Rectal smooth muscle tissue (tissue), 1 donor: ENCODE data around the gene NPAS3.

Experiments
- H3K27ac ChIP-seq: one replicate; pipeline ENCODE4 v1.7.0; 2013; ENCODE audit warnings: low read depth, low read length, inconsistent platforms
- H3K27me3 ChIP-seq: one replicate; pipeline ENCODE4 v1.7.0; 2013; ENCODE audit warnings: low read length; ENCODE audit not compliant: control insufficient read depth, insufficient read depth
- H3K36me3 ChIP-seq: one replicate; pipeline ENCODE4 v1.7.0; 2013; ENCODE audit warnings: low read length; ENCODE audit not compliant: control insufficient read depth, insufficient read depth
- H3K4me1 ChIP-seq: one replicate; pipeline ENCODE4 v1.7.0; 2013; ENCODE audit warnings: low read length; ENCODE audit not compliant: control insufficient read depth, insufficient read depth
- H3K4me3 ChIP-seq: one replicate; pipeline ENCODE4 v1.7.0; 2013; ENCODE audit warnings: low read length
- H3K9ac ChIP-seq: one replicate; pipeline ENCODE4 v1.7.0; 2013; ENCODE audit warnings: low read length

NPAS3 gene

GRCh38 chr14:32993921-32994320 is 55.2 kb downstream of the NPAS3 start:
- H3K4me1 ChIP-seq, result no peaks in the 10 kb centered on the region
- H3K9ac ChIP-seq, result no peak overlapping the region
- no peak overlapping the region for H3K4me3 ChIP-seq
- no peaks in the 10 kb centered on the region for H3K36me3 ChIP-seq
- no peaks in the 10 kb centered on the region for H3K27me3 ChIP-seq
- no peak overlapping the region for H3K27ac ChIP-seq

- H3K27me3 ChIP-seq, result no peaks in the 10 kb centered on the region
- no peak overlapping the region for H3K9ac ChIP-seq
- H3K36me3 ChIP-seq, result no peaks in the 10 kb centered on the region
- H3K4me1 ChIP-seq, result no peaks in the 10 kb centered on the region
- no peak overlapping the region for H3K27ac ChIP-seq
- no peak overlapping the region for H3K4me3 ChIP-seq
These were observed 57.7 kb downstream of the NPAS3 start for GRCh38 chr14:32996343-32996742.

- Histone ChIP-seq H3K4me1 (no peaks in the 10 kb centered on the region), H3K27me3 (no peaks in the 10 kb centered on the region), H3K27ac (no peak overlapping the region), H3K36me3 (no peaks in the 10 kb centered on the region), H3K4me3 (no peak overlapping the region), H3K9ac (no peak overlapping the region)
These were observed 59.8 kb downstream of the NPAS3 start for GRCh38 chr14:32998433-32998832.

GRCh38 chr14:33009673-33010072 is 71.0 kb downstream of the NPAS3 start:
- no peaks in the 10 kb centered on the region for H3K36me3 ChIP-seq
- H3K4me3 ChIP-seq, result no peak overlapping the region
- H3K4me1 ChIP-seq, result no peaks in the 10 kb centered on the region
- no peak overlapping the region for H3K27ac ChIP-seq
- H3K27me3 ChIP-seq, result no peaks in the 10 kb centered on the region
- no peak overlapping the region for H3K9ac ChIP-seq

GRCh38 chr14:33010495-33010894 is 71.8 kb downstream of the NPAS3 start:
- Histone ChIP-seq H3K27ac (no peak overlapping the region), H3K9ac (no peak overlapping the region), H3K36me3 (no peaks in the 10 kb centered on the region), H3K4me3 (no peak overlapping the region), H3K27me3 (no peaks in the 10 kb centered on the region), H3K4me1 (no peaks in the 10 kb centered on the region)

- H3K27me3 ChIP-seq, result no peaks in the 10 kb centered on the region
- H3K9ac ChIP-seq, result no peak overlapping the region
- H3K4me3 ChIP-seq, result no peak overlapping the region
- H3K27ac ChIP-seq, result no peak overlapping the region
- no peaks in the 10 kb centered on the region for H3K4me1 ChIP-seq
- H3K36me3 ChIP-seq, result no peaks in the 10 kb centered on the region
These were observed 76.0 kb downstream of the NPAS3 start for GRCh38 chr14:33014710-33015109.

- no peaks in the 10 kb centered on the region for H3K36me3 ChIP-seq
- H3K4me1 ChIP-seq, result no peaks in the 10 kb centered on the region
- no peak overlapping the region for H3K9ac ChIP-seq
- H3K27me3 ChIP-seq, result no peaks in the 10 kb centered on the region
- H3K4me3 ChIP-seq, result no peak overlapping the region
- H3K27ac ChIP-seq, result no peak overlapping the region
These were observed 77.9 kb downstream of the NPAS3 start for GRCh38 chr14:33016613-33017012.

GRCh38 chr14:33017016-33017415 is 78.3 kb downstream of the NPAS3 start:
- H3K36me3 ChIP-seq, result no peaks in the 10 kb centered on the region
- no peak overlapping the region for H3K9ac ChIP-seq
- no peak overlapping the region for H3K27ac ChIP-seq
- H3K27me3 ChIP-seq, result no peaks in the 10 kb centered on the region
- no peaks in the 10 kb centered on the region for H3K4me1 ChIP-seq
- no peak overlapping the region for H3K4me3 ChIP-seq

GRCh38 chr14:33019346-33019745 is 80.7 kb downstream of the NPAS3 start:
- Histone ChIP-seq H3K4me1 (no peaks in the 10 kb centered on the region), H3K27ac (no peak overlapping the region), H3K36me3 (no peaks in the 10 kb centered on the region), H3K4me3 (no peak overlapping the region), H3K9ac (no peak overlapping the region), H3K27me3 (no peaks in the 10 kb centered on the region)

- H3K27ac ChIP-seq, result no peak overlapping the region
- H3K36me3 ChIP-seq, result no peaks in the 10 kb centered on the region
- peaks cover 4% of the 10 kb centered on the region for H3K4me1 ChIP-seq
- H3K27me3 ChIP-seq, result no peaks in the 10 kb centered on the region
- no peak overlapping the region for H3K4me3 ChIP-seq
- H3K9ac ChIP-seq, result no peak overlapping the region
These were observed 88.3 kb downstream of the NPAS3 start for GRCh38 chr14:33026850-33027430.

- H3K4me3 ChIP-seq, result no peak overlapping the region
- H3K4me1 ChIP-seq, result peaks cover 4% of the 10 kb centered on the region
- H3K27ac ChIP-seq, result no peak overlapping the region
- H3K27me3 ChIP-seq, result no peaks in the 10 kb centered on the region
- no peaks in the 10 kb centered on the region for H3K36me3 ChIP-seq
- H3K9ac ChIP-seq, result no peak overlapping the region
These were observed 90.8 kb downstream of the NPAS3 start for GRCh38 chr14:33029511-33029910.

GRCh38 chr14:33030386-33030785 is 91.7 kb downstream of the NPAS3 start:
- Histone ChIP-seq H3K9ac (no peak overlapping the region), H3K4me3 (no peak overlapping the region), H3K4me1 (peaks cover 4% of the 10 kb centered on the region), H3K36me3 (no peaks in the 10 kb centered on the region), H3K27ac (no peak overlapping the region), H3K27me3 (no peaks in the 10 kb centered on the region)

- Histone ChIP-seq H3K4me3 (no peak overlapping the region), H3K27ac (no peak overlapping the region), H3K4me1 (no peaks in the 10 kb centered on the region), H3K27me3 (no peaks in the 10 kb centered on the region), H3K36me3 (no peaks in the 10 kb centered on the region), H3K9ac (no peak overlapping the region)
These were observed 96.9 kb downstream of the NPAS3 start for GRCh38 chr14:33035416-33036194.
